GM21723 (cell line): ENCODE data around the gene AKR1C2.
"Not testable (repeated sequence)": the region's sequence is repeated elsewhere in the genome, so short reads cannot be mapped to it uniquely, and the experiment has no call there.

Source experiments
- ATAC-seq: cut with Tn5 transposase; IDR thresholded peaks from one replicate; pipeline ENCODE4 v1.9.1; 2021; ENCODE audit warnings: mild to moderate bottlenecking, moderate library complexity; ENCODE audit not compliant: unreplicated experiment

Gene AKR1C2

DNA sequence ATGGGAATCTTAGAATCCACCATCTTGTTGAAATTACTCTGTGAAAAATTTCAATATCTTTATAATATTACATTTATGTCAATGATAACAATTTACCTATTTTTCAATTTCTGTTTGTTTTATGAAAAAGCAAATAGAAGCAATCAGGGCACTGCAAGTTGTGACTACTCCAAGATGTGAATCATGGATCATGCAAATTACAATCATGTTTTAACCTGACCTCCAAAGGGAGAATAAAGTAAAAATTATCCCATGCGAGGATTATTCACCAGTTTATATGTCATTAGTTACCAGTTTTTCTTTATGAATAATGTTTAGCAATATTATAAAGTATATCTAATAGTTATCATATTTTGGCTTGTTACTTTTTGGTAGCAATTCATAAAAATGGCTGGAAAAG lies 41.3 kb downstream of the AKR1C2 start:
- not testable (repeated sequence) for ATAC-seq

GRCh38 chr10:4961558-4961957 lies 42.1 kb downstream of the AKR1C2 start:
- ATAC-seq, result not testable (repeated sequence)

DNA sequence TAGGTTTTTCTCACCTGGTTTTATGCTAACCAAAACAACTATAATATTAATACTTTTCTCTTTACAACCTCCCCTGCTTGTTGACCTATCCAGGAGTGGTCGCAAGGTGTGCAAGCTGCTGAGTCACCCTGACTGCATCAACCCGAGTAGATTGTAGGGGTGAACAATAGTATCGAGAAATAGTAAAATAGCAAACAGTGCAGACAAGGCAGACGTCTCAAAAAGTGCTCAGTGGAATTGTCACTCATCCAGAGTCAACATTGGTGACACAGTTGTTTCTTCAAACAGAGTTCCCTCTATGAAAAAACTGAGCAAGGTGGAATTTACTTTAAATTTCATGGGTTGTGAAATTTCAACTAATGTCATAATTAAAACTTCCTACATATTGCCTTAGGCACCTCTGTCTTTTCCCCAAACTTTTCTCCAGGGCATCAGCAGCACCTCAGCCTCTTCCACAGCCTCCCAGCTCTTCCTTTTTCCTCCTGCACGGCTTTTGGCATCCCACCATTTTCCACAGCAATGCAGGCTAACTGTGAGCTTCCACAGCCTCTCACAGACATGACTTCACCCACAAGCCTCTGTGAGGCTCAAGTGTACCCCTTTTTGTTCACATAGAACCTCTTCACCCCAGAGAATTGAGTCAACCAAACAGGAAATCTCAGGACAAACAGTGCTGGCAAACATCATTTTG lies 46.6 kb downstream of the AKR1C2 start:
- ATAC-seq, result not testable (repeated sequence)

GRCh38 chr10:4956088-4956487 lies 47.6 kb downstream of the AKR1C2 start:
- ATAC-seq, result not testable (repeated sequence)

DNA sequence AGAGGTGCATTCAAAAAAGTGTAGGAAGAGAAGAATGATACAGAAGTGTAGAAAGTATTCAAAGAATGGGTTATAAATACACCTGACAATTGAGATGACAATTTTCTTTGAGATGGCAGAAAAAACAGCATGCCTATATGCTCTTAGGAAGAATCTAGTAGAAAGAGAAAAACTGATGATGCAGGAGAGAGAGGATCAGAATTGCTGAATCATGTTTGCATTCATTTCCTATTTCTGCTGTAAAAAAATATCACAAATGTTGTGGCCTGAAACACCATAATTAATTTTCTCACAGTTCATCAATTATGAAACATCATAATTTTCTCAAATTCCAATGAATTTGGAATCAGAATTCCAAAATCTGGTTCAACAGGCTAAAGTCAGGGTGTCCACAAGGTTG lies 50.3 kb downstream of the AKR1C2 start:
- no peak for ATAC-seq

DNA sequence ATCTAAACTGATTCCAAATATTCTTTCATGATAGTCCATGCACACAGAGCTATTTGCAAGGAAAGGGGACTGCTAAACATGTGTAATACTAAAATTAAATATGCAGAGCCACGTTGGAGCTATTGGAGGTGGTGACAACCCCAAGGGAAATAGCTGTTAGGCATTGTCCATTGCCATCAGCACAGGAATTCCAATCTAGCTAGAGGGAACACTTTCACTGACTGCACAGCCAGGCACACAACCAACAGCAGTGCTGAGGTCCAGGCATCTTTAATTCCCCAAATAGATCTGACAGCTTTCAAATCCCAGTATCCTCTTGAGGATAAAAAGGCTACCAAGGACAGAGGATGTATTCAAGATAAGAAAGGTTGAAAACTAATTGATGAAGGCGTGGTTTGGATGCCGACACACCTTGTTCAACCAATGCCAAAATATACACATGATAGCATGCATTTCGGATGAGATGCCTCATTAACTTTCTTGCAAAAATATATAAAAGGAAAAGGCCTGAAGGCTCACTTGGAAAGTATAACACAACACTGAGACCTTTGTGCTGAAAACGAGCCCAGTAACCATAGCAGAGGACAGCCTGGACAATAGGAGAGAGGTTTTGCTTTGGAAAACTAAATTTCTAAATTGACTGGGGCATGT lies 52.0 kb downstream of the AKR1C2 start:
- ATAC-seq, result not testable (repeated sequence)

- no peak for ATAC-seq
These were observed 55.7 kb downstream of the AKR1C2 start for GRCh38 chr10:4947635-4948596.

DNA sequence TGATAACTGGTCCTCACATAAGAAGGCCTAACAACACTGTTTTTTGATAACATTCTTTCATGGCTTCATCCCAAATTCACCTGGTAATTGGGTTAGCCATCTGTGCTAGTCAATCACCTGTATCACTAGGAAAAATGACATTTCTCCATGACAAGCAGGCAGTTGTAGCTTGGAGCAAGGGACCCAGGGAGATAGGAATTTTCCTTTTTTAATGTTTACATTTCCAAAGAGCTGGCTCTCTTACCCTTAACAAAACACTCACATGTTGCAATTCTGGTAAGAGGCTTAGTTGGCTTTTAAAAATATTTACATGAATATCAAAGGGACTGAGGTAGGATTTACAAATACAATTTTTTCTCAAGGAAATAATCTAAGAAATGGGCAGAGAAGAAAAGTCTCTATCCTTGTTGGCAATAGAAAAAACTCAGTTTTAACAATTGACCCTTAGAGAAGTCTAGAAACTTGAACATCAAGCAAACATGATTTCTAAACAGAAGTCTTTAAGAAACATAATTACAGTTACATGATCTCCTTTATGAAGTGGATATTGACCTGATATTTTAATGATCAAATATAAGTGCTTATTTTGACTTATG lies 56.5 kb downstream of the AKR1C2 start:
- no peak for ATAC-seq

- no peak for ATAC-seq
These were observed 57.6 kb downstream of the AKR1C2 start for GRCh38 chr10:4945766-4946717.

GRCh38 chr10:4944841-4945240 lies 58.8 kb downstream of the AKR1C2 start:
- no peak for ATAC-seq

DNA sequence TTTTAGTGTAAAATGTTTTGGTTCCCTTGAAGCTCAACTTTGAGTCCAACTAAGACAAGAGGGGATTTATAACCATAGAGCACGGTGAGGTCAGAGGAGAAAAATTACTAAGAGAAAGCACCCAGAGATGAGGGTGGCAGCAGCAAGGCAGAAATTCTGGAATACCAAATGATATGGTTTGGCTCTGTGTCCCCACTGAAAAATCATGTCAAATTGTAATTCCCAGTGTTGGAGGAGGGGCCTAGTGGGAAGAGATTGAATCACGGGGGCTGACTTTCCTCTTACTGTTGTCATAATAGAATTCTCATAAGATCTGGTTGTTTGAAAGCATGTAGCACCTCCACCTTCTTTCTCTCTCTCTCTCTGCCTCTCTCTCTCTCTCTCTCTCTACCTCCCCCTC lies 59.8 kb downstream of the AKR1C2 start:
- ATAC-seq, result no peak

GRCh38 chr10:4943416-4943815 lies 60.2 kb downstream of the AKR1C2 start:
- not testable (repeated sequence) for ATAC-seq

GRCh38 chr10:4942931-4943330 lies 60.7 kb downstream of the AKR1C2 start:
- not testable (repeated sequence) for ATAC-seq

GRCh38 chr10:4941540-4942330 lies 61.9 kb downstream of the AKR1C2 start:
- ATAC-seq, result no peak

- ATAC-seq, result not testable (repeated sequence)
These were observed 62.7 kb downstream of the AKR1C2 start for GRCh38 chr10:4940909-4941308.

DNA sequence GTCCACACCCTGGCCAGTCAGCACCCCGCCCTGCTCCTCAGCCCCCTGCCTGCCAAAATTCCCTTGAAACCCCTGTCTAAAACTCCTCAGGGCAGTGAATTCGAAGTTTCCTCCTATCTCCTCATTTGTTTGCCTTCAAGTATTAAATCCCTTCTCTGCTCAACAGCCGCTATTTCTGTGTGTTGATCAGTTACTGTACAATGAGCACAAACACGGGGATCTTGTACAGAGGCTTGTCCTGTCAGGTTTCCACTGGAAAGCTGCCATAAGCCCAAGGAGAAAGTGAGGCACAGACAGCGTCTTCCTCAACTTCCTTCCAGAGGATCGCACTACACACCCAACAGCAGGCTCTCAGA lies 63.6 kb downstream of the AKR1C2 start:
- not testable (repeated sequence) for ATAC-seq

DNA sequence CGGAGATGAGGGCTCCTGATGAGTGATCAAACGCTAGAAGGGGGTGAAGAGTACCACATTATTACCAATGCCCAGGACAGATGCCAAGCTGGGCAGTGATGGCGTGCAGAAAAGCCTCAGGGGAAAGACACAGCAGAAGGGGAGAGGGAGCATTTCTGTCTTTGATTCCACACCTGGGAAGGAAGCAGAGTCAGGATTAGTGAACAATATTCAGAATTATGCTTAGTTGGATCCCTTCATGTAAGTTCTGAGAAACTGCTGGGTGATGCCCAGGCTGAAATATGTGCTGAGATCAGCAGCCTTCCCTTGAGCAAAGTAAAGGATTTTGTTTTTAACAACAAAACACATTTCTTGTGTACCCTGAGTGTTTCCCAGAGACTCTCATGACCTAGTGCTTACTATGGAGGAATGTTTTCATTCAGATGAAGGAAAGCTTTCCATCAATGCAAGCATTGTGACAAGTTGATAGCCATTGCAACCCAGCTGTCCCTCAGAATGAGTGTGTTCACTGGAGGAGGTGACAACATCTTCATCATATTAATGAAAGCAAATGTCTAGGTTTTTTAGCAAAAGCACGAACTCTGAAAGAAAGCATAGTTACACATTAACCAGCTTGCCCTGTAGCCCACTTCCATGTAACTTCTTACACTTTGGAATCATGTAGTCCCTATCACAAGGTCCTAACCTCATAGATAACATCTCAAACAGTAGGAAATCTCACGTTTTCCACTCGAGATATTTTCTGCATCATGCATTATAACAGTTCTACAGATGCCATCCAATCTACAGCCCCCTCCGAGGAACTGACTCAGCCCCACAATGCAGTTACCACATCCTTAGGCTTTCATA lies 64.2 kb downstream of the AKR1C2 start:
- no peak for ATAC-seq
